Hepatocyte (in vitro differentiated cells): ENCODE data around the gene ERC2. TPM values are rescaled to one million over a fixed set of nuclear protein-coding genes. Genes with fewer than 3 reads are reported as not detected.

Experiments
- DNase-seq: peaks from one replicate; pipeline ENCODE4 v3.0.0-alpha.2; 2016; ENCODE audit warnings: low spot score
- H2AFZ ChIP-seq: fragments of 200-600 bp; sonication (generic); 2 replicates; pipeline ENCODE4 v1.6.0; 2016; ENCODE audit warnings: antibody characterized with exemption, mild to moderate bottlenecking
- H3K27ac ChIP-seq: fragments of 200-600 bp; sonication (generic); 2 replicates; pipeline ENCODE4 v1.5.1; 2016; ENCODE audit warnings: mild to moderate bottlenecking
- H3K27me3 ChIP-seq: fragments of 200-600 bp; sonication (generic); 2 replicates; pipeline ENCODE4 v1.6.1; 2016
- H3K36me3 ChIP-seq: fragments of 200-600 bp; sonication (generic); replicated peaks from 2 replicates; pipeline ENCODE4 v1.5.1; 2016; ENCODE audit warnings: low read depth; ENCODE audit not compliant: insufficient read depth
- H3K4me1 ChIP-seq: fragments of 200-600 bp; sonication (generic); 2 replicates; pipeline ENCODE4 v1.5.1; 2016; ENCODE audit warnings: mild to moderate bottlenecking, moderate library complexity; ENCODE audit not compliant: insufficient read depth
- H3K4me2 ChIP-seq: fragments of 200-600 bp; sonication (generic); 2 replicates; pipeline ENCODE4 v1.6.0; 2016
- H3K4me3 ChIP-seq: fragments of 200-600 bp; sonication (generic); 2 replicates; pipeline ENCODE4 v1.5.1; 2016; ENCODE audit warnings: mild to moderate bottlenecking
- H3K79me2 ChIP-seq: fragments of 200-600 bp; sonication (generic); 2 replicates; pipeline ENCODE4 v1.6.0; 2017; ENCODE audit warnings: mild to moderate bottlenecking
- H3K9me2 ChIP-seq: fragments of 200-600 bp; sonication (generic); replicated peaks from 2 replicates; pipeline ENCODE4 v1.6.0; 2017; ENCODE audit warnings: mild to moderate bottlenecking; ENCODE audit not compliant: insufficient read depth
- H3K9me3 ChIP-seq: fragments of 200-600 bp; sonication (generic); 2 replicates; pipeline ENCODE4 v1.5.1; 2016; ENCODE audit warnings: low read depth, mild to moderate bottlenecking
- H4K20me1 ChIP-seq: fragments of 200-600 bp; sonication (generic); 2 replicates; pipeline ENCODE4 v1.6.0; 2016; ENCODE audit warnings: mild to moderate bottlenecking; ENCODE audit not compliant: insufficient read depth, poor library complexity, severe bottlenecking
- EZH2 ChIP-seq: fragments of 200-600 bp; sonication (generic); IDR thresholded peaks from 2 replicates; pipeline ENCODE4 v1.6.1; 2016; ENCODE audit warnings: antibody characterized with exemption, mild to moderate bottlenecking, borderline replicate concordance
- EZH2phosphoT487 ChIP-seq: fragments of 200-600 bp; sonication (generic); IDR thresholded peaks from one replicate; pipeline ENCODE4 v1.6.1; 2018; ENCODE audit warnings: antibody characterized with exemption, mild to moderate bottlenecking, low read depth, moderate library complexity; ENCODE audit not compliant: unreplicated experiment, severe bottlenecking
- WGBS: methylation state at CpG from one replicate; pipeline ENCODE4 v1.1.6; 2016; ENCODE audit warnings: low lambda C conversion rate; ENCODE audit errors: missing lambda C conversion rate; 5-methylcytosine and 5-hydroxymethylcytosine counted together
- polyA plus RNA-seq: library from polyadenylated mRNA; unstranded; fragments of >200 nt; fragmentation: Nextera tagmentation; extraction: Ambion mirVana; gene quantifications from 2 replicates; pipeline ENCODE4 v1.2.1, GENCODE V29; 2016
- total RNA-seq: library from RNA; depleted of rRNA; stranded (reverse); fragments of >200 nt; gene quantifications from 2 replicates; pipeline ENCODE4 v1.2.3, GENCODE V29; 2014
- TF ChIP-seq, protein P1 (sequence below): fragments of 200-600 bp; sonication (generic); IDR thresholded peaks from 2 replicates; pipeline ENCODE4 v1.5.1; 2016; ENCODE audit warnings: antibody characterized with exemption, mild to moderate bottlenecking; ENCODE audit not compliant: poor library complexity

Gene ERC2
- total and polyA plus RNA-seq, 2 experiments from 2014 or later: 1.2 to 5.3 TPM

GRCh38 chr3:55923207-55923606 is 545.1 kb downstream of the ERC2 start:
- TF ChIP-seq, protein P1, sequence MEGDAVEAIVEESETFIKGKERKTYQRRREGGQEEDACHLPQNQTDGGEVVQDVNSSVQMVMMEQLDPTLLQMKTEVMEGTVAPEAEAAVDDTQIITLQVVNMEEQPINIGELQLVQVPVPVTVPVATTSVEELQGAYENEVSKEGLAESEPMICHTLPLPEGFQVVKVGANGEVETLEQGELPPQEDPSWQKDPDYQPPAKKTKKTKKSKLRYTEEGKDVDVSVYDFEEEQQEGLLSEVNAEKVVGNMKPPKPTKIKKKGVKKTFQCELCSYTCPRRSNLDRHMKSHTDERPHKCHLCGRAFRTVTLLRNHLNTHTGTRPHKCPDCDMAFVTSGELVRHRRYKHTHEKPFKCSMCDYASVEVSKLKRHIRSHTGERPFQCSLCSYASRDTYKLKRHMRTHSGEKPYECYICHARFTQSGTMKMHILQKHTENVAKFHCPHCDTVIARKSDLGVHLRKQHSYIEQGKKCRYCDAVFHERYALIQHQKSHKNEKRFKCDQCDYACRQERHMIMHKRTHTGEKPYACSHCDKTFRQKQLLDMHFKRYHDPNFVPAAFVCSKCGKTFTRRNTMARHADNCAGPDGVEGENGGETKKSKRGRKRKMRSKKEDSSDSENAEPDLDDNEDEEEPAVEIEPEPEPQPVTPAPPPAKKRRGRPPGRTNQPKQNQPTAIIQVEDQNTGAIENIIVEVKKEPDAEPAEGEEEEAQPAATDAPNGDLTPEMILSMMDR: no peak
- no peak for TF ChIP-seq EZH2
- TF ChIP-seq EZH2phosphoT487: no peak
- Histone ChIP-seq H2AFZ (no peak overlapping the region), H3K27ac (no peak overlapping the region), H3K4me3 (no peak overlapping the region), H3K4me1 (no peaks in the 10 kb centered on the region), H3K9me3 (no peaks in the 10 kb centered on the region), H3K27me3 (no peaks in the 10 kb centered on the region), H3K36me3 (no peaks in the 10 kb centered on the region), H3K79me2 (no peaks in the 10 kb centered on the region), H4K20me1 (no peaks in the 10 kb centered on the region), H3K4me2 (no peak overlapping the region), H3K9me2 (no peaks in the 10 kb centered on the region)
- DNase-seq: no peak
- 59% methylated on average over 2 of the region's 2 CpGs for WGBS

GRCh38 chr3:55912880-55913279 is 555.4 kb downstream of the ERC2 start:
- H3K36me3 ChIP-seq: no peaks in the 10 kb centered on the region
- H3K9me2 ChIP-seq: no peaks in the 10 kb centered on the region
- H3K9me3 ChIP-seq: no peaks in the 10 kb centered on the region
- TF ChIP-seq EZH2 (no peak), EZH2phosphoT487 (no peak)
- TF ChIP-seq, protein P1: no peak
- H3K4me2 ChIP-seq: no peak overlapping the region
- H4K20me1 ChIP-seq: no peaks in the 10 kb centered on the region
- no peak overlapping the region for H3K27ac ChIP-seq
- no peak for DNase-seq
- H3K4me1 ChIP-seq: no peaks in the 10 kb centered on the region
- H3K4me3 ChIP-seq: no peak overlapping the region
- H2AFZ ChIP-seq: no peak overlapping the region
- H3K79me2 ChIP-seq: no peaks in the 10 kb centered on the region
- no peaks in the 10 kb centered on the region for H3K27me3 ChIP-seq
- WGBS: 96% methylated on average over 2 of the region's 2 CpGs

- no peak for TF ChIP-seq EZH2phosphoT487
- TF ChIP-seq, protein P1: no peak
- no peak for TF ChIP-seq EZH2
- DNase-seq: no peak
- H3K9me3 ChIP-seq: no peaks in the 10 kb centered on the region
- no peaks in the 10 kb centered on the region for H3K9me2 ChIP-seq
- no peaks in the 10 kb centered on the region for H4K20me1 ChIP-seq
- no peak overlapping the region for H3K4me3 ChIP-seq
- H2AFZ ChIP-seq: no peak overlapping the region
- no peaks in the 10 kb centered on the region for H3K79me2 ChIP-seq
- no peaks in the 10 kb centered on the region for H3K4me1 ChIP-seq
- no peak overlapping the region for H3K4me2 ChIP-seq
- no peak overlapping the region for H3K27ac ChIP-seq
- WGBS: 59% methylated on average over 4 of the region's 4 CpGs
- H3K36me3 ChIP-seq: no peaks in the 10 kb centered on the region
- no peaks in the 10 kb centered on the region for H3K27me3 ChIP-seq
Measured at GRCh38 chr3:55911266-55911665, 557.0 kb downstream of the ERC2 start.

DNA sequence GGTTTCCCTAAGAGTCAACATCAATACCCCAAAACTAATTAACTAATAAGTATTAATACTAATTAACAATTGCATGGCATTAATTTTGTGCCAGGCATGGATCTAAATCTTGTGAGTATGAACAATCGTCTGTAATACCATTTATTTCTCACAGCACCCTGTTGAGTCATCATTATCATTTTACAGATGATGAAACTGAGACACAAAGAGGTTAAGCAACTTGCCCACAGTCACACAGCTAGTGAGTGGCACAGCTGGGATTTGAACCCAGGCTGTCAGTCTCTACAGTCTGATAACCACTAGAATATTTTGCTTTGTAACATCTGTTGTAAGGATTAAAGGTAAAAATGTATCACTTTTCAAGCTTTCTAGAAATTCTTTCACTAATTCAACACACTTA is 557.7 kb downstream of the ERC2 start:
- no peak overlapping the region for H2AFZ ChIP-seq
- no peaks in the 10 kb centered on the region for H3K79me2 ChIP-seq
- no peaks in the 10 kb centered on the region for H3K9me2 ChIP-seq
- no peak overlapping the region for H3K4me3 ChIP-seq
- no peaks in the 10 kb centered on the region for H3K27me3 ChIP-seq
- no peak overlapping the region for H3K27ac ChIP-seq
- no peak for DNase-seq
- no peak for TF ChIP-seq EZH2phosphoT487
- TF ChIP-seq, protein P1: no peak
- TF ChIP-seq EZH2: no peak
- no peaks in the 10 kb centered on the region for H3K9me3 ChIP-seq
- H4K20me1 ChIP-seq: no peaks in the 10 kb centered on the region
- H3K36me3 ChIP-seq: no peaks in the 10 kb centered on the region
- no peak overlapping the region for H3K4me2 ChIP-seq
- no peaks in the 10 kb centered on the region for H3K4me1 ChIP-seq
- 88% methylated on average over 1 of the region's 1 CpG for WGBS
